ENCODE results near the gene MAGEB4.
"Not testable (repeated sequence)": the region's sequence is repeated elsewhere in the genome, so short reads cannot be mapped to it uniquely, and the experiment has no call there.

The MAGEB4 gene

GRCh38 chrX:30241724-30242415 lies at the start of gene MAGEB4:
Gene MAGEB4 (plus strand): TSS chrX:30242000. CDS start chrX:30242136, 136 bp downstream.
- no peak for DNase-seq (ENCODE audit: low spot score)

GRCh38 chrX:30193910-30194309 lies 47.9 kb upstream of the MAGEB4 start:
- not testable (repeated sequence) for DNase-seq (ENCODE audit: low spot score)

GRCh38 chrX:30196322-30196721 lies 45.5 kb upstream of the MAGEB4 start:
- DNase-seq (ENCODE audit: low spot score), result peak; percentile 4

- no peak for DNase-seq (ENCODE audit: low spot score)
Measured at GRCh38 chrX:30212172-30212571, 29.6 kb upstream of the MAGEB4 start.

GRCh38 chrX:30215357-30215843 lies 26.4 kb upstream of the MAGEB4 start, which contains the start of gene MAGEB2:
Gene MAGEB2 (plus strand): TSS chrX:30215563. CDS start chrX:30218581, 3,018 bp downstream.
- peak; percentile 32 for DNase-seq (ENCODE audit: low spot score)

GRCh38 chrX:30217465-30217864 lies 24.3 kb upstream of the MAGEB4 start:
- DNase-seq (ENCODE audit: low spot score), result no peak

GRCh38 chrX:30219372-30219771 lies 22.4 kb upstream of the MAGEB4 start:
- DNase-seq (ENCODE audit: low spot score), result no peak

GRCh38 chrX:30220661-30221060 lies 21.1 kb upstream of the MAGEB4 start:
- no peak for DNase-seq (ENCODE audit: low spot score)

- no peak for DNase-seq (ENCODE audit: low spot score)
Measured at GRCh38 chrX:30224536-30224935, 17.3 kb upstream of the MAGEB4 start.

GRCh38 chrX:30228526-30228925 lies 13.3 kb upstream of the MAGEB4 start:
- DNase-seq (ENCODE audit: low spot score), result no peak

- no peak for DNase-seq (ENCODE audit: low spot score)
Measured at GRCh38 chrX:30230395-30230794, 11.4 kb upstream of the MAGEB4 start, which contains the start of gene MAGEB3. Gene MAGEB3 (plus strand): TSS chrX:30230657. CDS start chrX:30235925, 5,268 bp downstream.

- peak; percentile 1 for DNase-seq (ENCODE audit: low spot score)
Measured at GRCh38 chrX:30246769-30247489, 5.1 kb downstream of the MAGEB4 start, which contains the start of gene MAGEB1. Gene MAGEB1 (plus strand): TSS chrX:30247146. CDS start chrX:30250494, 3,348 bp downstream.

GRCh38 chrX:30248854-30249253 lies 7.1 kb downstream of the MAGEB4 start:
- no peak for DNase-seq (ENCODE audit: low spot score)

GRCh38 chrX:30253257-30253656 lies 11.5 kb downstream of the MAGEB4 start:
- DNase-seq (ENCODE audit: low spot score), result no peak

GRCh38 chrX:30259927-30260326 lies 18.1 kb downstream of the MAGEB4 start:
- DNase-seq (ENCODE audit: low spot score), result no peak

GRCh38 chrX:30261012-30261411 lies 19.2 kb downstream of the MAGEB4 start:
- no peak for DNase-seq (ENCODE audit: low spot score)

GRCh38 chrX:30262763-30263162 lies 21.0 kb downstream of the MAGEB4 start:
- no peak for DNase-seq (ENCODE audit: low spot score)

GRCh38 chrX:30270639-30271038 lies 28.8 kb downstream of the MAGEB4 start:
- no peak for DNase-seq (ENCODE audit: low spot score)

GRCh38 chrX:30275498-30275897 lies 33.7 kb downstream of the MAGEB4 start:
- DNase-seq (ENCODE audit: low spot score), result no peak

GRCh38 chrX:30278365-30278764 lies 36.6 kb downstream of the MAGEB4 start:
- DNase-seq (ENCODE audit: low spot score), result no peak

- no peak for DNase-seq (ENCODE audit: low spot score)
Measured at GRCh38 chrX:30280428-30280827, 38.6 kb downstream of the MAGEB4 start.

- no peak for DNase-seq (ENCODE audit: low spot score)
Measured at GRCh38 chrX:30282527-30282926, 40.7 kb downstream of the MAGEB4 start.
